Smooth muscle cell (in vitro differentiated cells): ENCODE measurements around the gene DCST1. TPM values are rescaled to one million over a fixed set of nuclear protein-coding genes. Genes with fewer than 3 reads are reported as not detected.

Source experiments
- DNase-seq: peaks from one replicate; lab custom pipeline; 2025; ENCODE audit not compliant: unreplicated experiment; lab: John Stamatoyannopoulos, UW
- H2AFZ ChIP-seq: fragments of 200-600 bp; sonication (generic); 2 replicates; pipeline ENCODE4 v1.6.0; 2016; ENCODE audit warnings: antibody characterized with exemption, low read depth, mild to moderate bottlenecking
- H3F3A ChIP-seq: fragments of 200-600 bp; sonication (generic); 2 replicates; pipeline ENCODE4 v1.6.0; 2017; ENCODE audit warnings: antibody characterized with exemption, low read depth
- H3K27ac ChIP-seq: fragments of 200-600 bp; sonication (generic); 2 replicates; pipeline ENCODE4 v1.5.1; 2016; ENCODE audit warnings: low read depth, mild to moderate bottlenecking
- H3K27me3 ChIP-seq: fragments of 200-600 bp; sonication (generic); 2 replicates; pipeline ENCODE4 v1.6.1; 2016; ENCODE audit warnings: low read depth, mild to moderate bottlenecking
- H3K36me3 ChIP-seq: fragments of 200-600 bp; sonication (generic); 2 replicates; pipeline ENCODE4 v1.5.1; 2016; ENCODE audit warnings: low read depth
- H3K4me1 ChIP-seq: fragments of 200-600 bp; sonication (generic); 2 replicates; pipeline ENCODE4 v1.5.1; 2016; ENCODE audit warnings: low read depth
- H3K4me2 ChIP-seq: fragments of 200-600 bp; sonication (generic); 2 replicates; pipeline ENCODE4 v1.6.0; 2016; ENCODE audit warnings: mild to moderate bottlenecking
- H3K4me3 ChIP-seq: fragments of 200-600 bp; sonication (generic); 2 replicates; pipeline ENCODE4 v1.5.1; 2016; ENCODE audit warnings: mild to moderate bottlenecking
- H3K79me2 ChIP-seq: fragments of 200-600 bp; sonication (generic); 2 replicates; pipeline ENCODE4 v1.6.0; 2016; ENCODE audit warnings: low read depth, mild to moderate bottlenecking
- H3K9ac ChIP-seq: fragments of 200-600 bp; sonication (generic); 2 replicates; pipeline ENCODE4 v1.6.0; 2016; ENCODE audit warnings: low read depth
- H3K9me3 ChIP-seq: fragments of 200-600 bp; sonication (generic); replicated peaks from 2 replicates; pipeline ENCODE4 v1.5.1; 2016; ENCODE audit warnings: low read depth
- H4K20me1 ChIP-seq: fragments of 200-600 bp; sonication (generic); 2 replicates; pipeline ENCODE4 v1.6.0; 2016; ENCODE audit warnings: low read depth
- CTCF ChIP-seq: fragments of 200-600 bp; sonication (generic); IDR thresholded peaks from 2 replicates; pipeline ENCODE4 v1.5.1; 2017; ENCODE audit warnings: borderline replicate concordance, mild to moderate bottlenecking, antibody characterized with exemption; ENCODE audit not compliant: insufficient read depth, poor library complexity, severe bottlenecking
- WGBS: methylation state at CpG from one replicate; pipeline ENCODE4 v1.1.7; 2016; ENCODE audit warnings: low lambda C conversion rate; 5-methylcytosine and 5-hydroxymethylcytosine counted together
- polyA plus RNA-seq: library from polyadenylated mRNA; unstranded; fragments of >200 nt; fragmentation: Nextera tagmentation; extraction: Ambion mirVana; gene quantifications from 2 replicates; pipeline ENCODE4 v1.2.1, GENCODE V29; 2016
- total RNA-seq: library from RNA; depleted of rRNA; stranded (reverse); fragments of >200 nt; gene quantifications from 2 replicates; pipeline ENCODE4 v1.2.3, GENCODE V29; 2014

DCST1 gene
- total and polyA plus RNA-seq, 2 experiments from 2014 or later = not detected

- no peaks in the 10 kb centered on the region for H3K4me1 ChIP-seq
- no peaks in the 10 kb centered on the region for H3K27me3 ChIP-seq
- H2AFZ ChIP-seq = no peak overlapping the region
- H3K4me3 ChIP-seq = no peak overlapping the region
- H3K79me2 ChIP-seq = peaks cover 7% of the 10 kb centered on the region
- H3K36me3 ChIP-seq = no peaks in the 10 kb centered on the region
- TF ChIP-seq CTCF = no peak
- H4K20me1 ChIP-seq = no peaks in the 10 kb centered on the region
- 91% methylated on average over 14 of the region's 14 CpGs for WGBS
- no peaks in the 10 kb centered on the region for H3K9me3 ChIP-seq
- no peak overlapping the region for H3K9ac ChIP-seq
- H3F3A ChIP-seq = no peaks in the 10 kb centered on the region
- peak overlapping the region; percentile 56 for H3K27ac ChIP-seq
- H3K4me2 ChIP-seq = no peak overlapping the region
- DNase-seq = no peak
These were observed 40.7 kb upstream of the DCST1 start for GRCh38 chr1:154992721-154993571.

- no peak for TF ChIP-seq CTCF
- Histone ChIP-seq H4K20me1 (no peaks in the 10 kb centered on the region), H3K9me3 (no peaks in the 10 kb centered on the region), H3F3A (no peaks in the 10 kb centered on the region), H3K27me3 (no peaks in the 10 kb centered on the region), H3K36me3 (no peaks in the 10 kb centered on the region), H3K4me1 (no peaks in the 10 kb centered on the region), H3K27ac (peak within 1 kb of the TSS; percentile 56), H3K9ac (no peak within 1 kb of the TSS), H2AFZ (no peak within 1 kb of the TSS), H3K4me3 (no peak within 1 kb of the TSS), H3K4me2 (no peak within 1 kb of the TSS), H3K79me2 (peaks cover 5% of the 10 kb centered on the region)
- WGBS = 85% methylated on average over 8 of the region's 8 CpGs
- no peak for DNase-seq
These were observed 39.9 kb upstream of the DCST1 start, which contains the start of gene LENEP for GRCh38 chr1:154993572-154994268. Gene LENEP (plus strand): TSS chr1:154993586. CDS start chr1:154993608, 22 bp downstream.

GRCh38 chr1:154994269-154994587 lies 39.4 kb upstream of the DCST1 start:
- H4K20me1 ChIP-seq = no peaks in the 10 kb centered on the region
- no peak overlapping the region for H3K4me3 ChIP-seq
- WGBS = 95% methylated on average over 1 of the region's 1 CpG
- no peaks in the 10 kb centered on the region for H3F3A ChIP-seq
- no peak overlapping the region for H2AFZ ChIP-seq
- peaks cover under 1% of the 10 kb centered on the region for H3K79me2 ChIP-seq
- no peak overlapping the region for H3K4me2 ChIP-seq
- no peaks in the 10 kb centered on the region for H3K9me3 ChIP-seq
- no peak for DNase-seq
- TF ChIP-seq CTCF = no peak
- no peak overlapping the region for H3K27ac ChIP-seq
- no peaks in the 10 kb centered on the region for H3K4me1 ChIP-seq
- no peak overlapping the region for H3K9ac ChIP-seq
- H3K27me3 ChIP-seq = no peaks in the 10 kb centered on the region
- H3K36me3 ChIP-seq = no peaks in the 10 kb centered on the region
